ENCODE data around the gene SMCO3.

GRCh38 chr12:14839262-14839661 is 25.3 kb upstream of the SMCO3 start:
- TF ChIP-seq CTCF (IDR thresholded peaks at IDR 0.05 in 4 of 5, conservative IDR thresholded peaks at IDR 0.05 in 1 of 5) (no peak), POLR2A (IDR thresholded peaks at IDR 0.05) (no peak)

Data from gastrocnemius medialis (tissue), 4 donors.